ENCODE data around the gene ZFYVE28.

The ZFYVE28 gene

GRCh38 chr4:2366252-2367192, 51.9 kb downstream of the ZFYVE28 start:
- no peak for DNase-seq

- no peak for DNase-seq
These were observed 52.6 kb downstream of the ZFYVE28 start for GRCh38 chr4:2365913-2366210.

GRCh38 chr4:2365054-2365912, 53.2 kb downstream of the ZFYVE28 start:
- no peak for DNase-seq

GRCh38 chr4:2364654-2365053, 53.8 kb downstream of the ZFYVE28 start:
- no peak for DNase-seq

- no peak for DNase-seq
These were observed 54.3 kb downstream of the ZFYVE28 start for GRCh38 chr4:2363951-2364653.

- no peak for DNase-seq
These were observed 55.3 kb downstream of the ZFYVE28 start for GRCh38 chr4:2363056-2363721.

- no peak for DNase-seq
These were observed 56.0 kb downstream of the ZFYVE28 start for GRCh38 chr4:2362266-2363055.

- no peak for DNase-seq
These were observed 56.8 kb downstream of the ZFYVE28 start for GRCh38 chr4:2361366-2362265.

- no peak for DNase-seq
These were observed 58.1 kb downstream of the ZFYVE28 start for GRCh38 chr4:2360396-2360730.

GRCh38 chr4:2359591-2360395, 58.7 kb downstream of the ZFYVE28 start:
- DNase-seq = no peak

- DNase-seq = no peak
These were observed 60.4 kb downstream of the ZFYVE28 start for GRCh38 chr4:2357821-2358745.

GRCh38 chr4:2356123-2357069, 62.0 kb downstream of the ZFYVE28 start:
- DNase-seq = no peak

GRCh38 chr4:2354760-2355159, 63.7 kb downstream of the ZFYVE28 start:
- no peak for DNase-seq

- DNase-seq = no peak
These were observed 64.3 kb downstream of the ZFYVE28 start for GRCh38 chr4:2354118-2354517.

- DNase-seq = no peak
These were observed 65.0 kb downstream of the ZFYVE28 start for GRCh38 chr4:2353222-2354107.

- no peak for DNase-seq
These were observed 65.7 kb downstream of the ZFYVE28 start for GRCh38 chr4:2352729-2353221.
